Stromal cell of bone marrow (primary cell): Measurements from ENCODE around the gene ABO.
"Not testable (repeated sequence)": the region's sequence is repeated elsewhere in the genome, so short reads cannot be mapped to it uniquely, and the experiment has no call there.

Experiments used
- DNase-seq: peaks from one replicate; pipeline ENCODE4 v3.0.0-alpha.2; 2012; ENCODE audit warnings: low read depth

The ABO gene

GRCh38 chr9:133242991-133243390 is 32.0 kb downstream of the ABO start:
- no peak for DNase-seq

DNA sequence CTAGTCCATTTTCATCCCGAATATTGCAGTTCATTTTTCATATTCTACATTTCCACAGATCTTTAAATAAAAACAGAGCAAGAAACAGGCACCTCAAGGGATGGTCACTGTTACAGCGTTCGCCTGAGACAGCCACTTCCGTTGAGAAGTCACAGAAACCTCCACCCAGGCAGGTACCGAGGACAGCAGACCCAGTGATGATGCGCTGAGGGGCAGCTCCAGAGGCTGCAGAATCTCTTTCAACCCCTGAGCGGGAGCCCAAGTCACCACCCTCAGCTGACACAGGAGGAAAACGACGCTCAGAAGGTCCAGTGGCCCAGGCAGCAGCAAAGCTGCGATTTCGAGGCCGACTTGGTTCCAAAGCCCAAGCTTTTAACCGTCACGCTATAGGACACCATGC is 32.8 kb downstream of the ABO start:
- no peak for DNase-seq

DNA sequence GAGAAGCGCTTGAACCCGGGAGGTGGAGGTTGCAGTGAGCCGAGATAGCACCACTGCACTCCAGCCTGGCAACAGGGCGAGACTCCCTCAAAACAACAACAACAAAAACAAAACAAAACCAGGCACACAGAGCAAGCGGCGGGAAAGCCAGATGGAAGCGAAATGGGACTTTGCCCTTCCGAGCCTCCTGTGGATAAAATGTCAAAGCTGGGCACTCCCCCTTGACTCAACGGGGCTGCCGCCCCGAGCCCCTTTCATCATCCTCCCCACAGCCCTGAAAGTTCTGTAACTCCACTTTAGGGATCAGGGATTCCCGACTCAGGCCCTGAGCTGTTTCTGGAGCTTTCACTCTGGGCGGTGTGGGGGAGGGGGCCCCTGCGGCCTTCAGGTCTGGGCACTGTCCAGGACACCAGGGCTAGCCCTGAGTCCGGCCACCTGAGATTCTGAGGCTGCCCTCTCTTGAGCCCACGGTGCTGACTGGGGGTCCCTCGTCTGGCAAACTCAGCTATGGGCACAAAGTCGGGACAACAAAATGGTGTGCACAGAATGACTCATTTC is 35.4 kb downstream of the ABO start:
- DNase-seq, result no peak

- DNase-seq, result peak; percentile 14
Observed at GRCh38 chr9:133238851-133239532, 36.0 kb downstream of the ABO start.

GRCh38 chr9:133238272-133238850 is 36.6 kb downstream of the ABO start:
- no peak for DNase-seq

GRCh38 chr9:133237035-133237731 is 37.8 kb downstream of the ABO start:
- peak; percentile 62 for DNase-seq

DNA sequence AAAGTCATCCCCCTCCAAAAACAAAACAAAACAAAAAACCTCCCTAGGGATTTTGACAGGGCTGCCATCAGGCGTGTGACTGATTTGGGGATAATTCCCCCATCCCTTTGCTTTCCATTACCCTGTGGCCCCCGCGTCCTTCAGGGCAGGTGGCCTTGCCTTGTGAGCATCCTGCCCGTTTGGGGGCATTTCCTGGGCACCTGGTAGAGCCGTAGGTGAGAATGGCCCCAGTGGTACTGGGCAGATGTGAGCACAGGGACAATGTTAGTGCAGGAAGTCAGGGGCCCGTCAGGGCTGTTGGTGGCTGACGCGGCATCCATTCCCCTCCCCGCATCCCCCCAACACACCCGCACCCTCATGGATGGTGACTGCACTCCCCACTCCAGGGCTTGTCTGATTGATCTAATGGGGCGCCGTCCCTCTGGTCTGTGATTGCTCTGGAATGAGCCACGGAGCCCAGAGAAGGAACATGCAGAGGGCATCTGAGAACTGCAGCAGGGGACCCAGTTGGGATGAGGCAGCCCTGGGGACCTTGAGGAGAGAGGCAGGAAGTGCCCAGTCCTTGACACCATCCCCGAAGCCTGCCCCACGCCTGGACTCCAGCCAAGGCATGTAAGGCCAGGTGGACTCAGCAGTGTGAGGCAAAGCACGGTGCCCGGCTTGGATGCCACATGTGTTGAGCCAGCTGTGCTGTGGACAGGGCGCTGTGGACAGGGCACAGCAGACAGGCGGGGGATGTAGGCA is 38.5 kb downstream of the ABO start:
- not testable (repeated sequence) for DNase-seq

DNA sequence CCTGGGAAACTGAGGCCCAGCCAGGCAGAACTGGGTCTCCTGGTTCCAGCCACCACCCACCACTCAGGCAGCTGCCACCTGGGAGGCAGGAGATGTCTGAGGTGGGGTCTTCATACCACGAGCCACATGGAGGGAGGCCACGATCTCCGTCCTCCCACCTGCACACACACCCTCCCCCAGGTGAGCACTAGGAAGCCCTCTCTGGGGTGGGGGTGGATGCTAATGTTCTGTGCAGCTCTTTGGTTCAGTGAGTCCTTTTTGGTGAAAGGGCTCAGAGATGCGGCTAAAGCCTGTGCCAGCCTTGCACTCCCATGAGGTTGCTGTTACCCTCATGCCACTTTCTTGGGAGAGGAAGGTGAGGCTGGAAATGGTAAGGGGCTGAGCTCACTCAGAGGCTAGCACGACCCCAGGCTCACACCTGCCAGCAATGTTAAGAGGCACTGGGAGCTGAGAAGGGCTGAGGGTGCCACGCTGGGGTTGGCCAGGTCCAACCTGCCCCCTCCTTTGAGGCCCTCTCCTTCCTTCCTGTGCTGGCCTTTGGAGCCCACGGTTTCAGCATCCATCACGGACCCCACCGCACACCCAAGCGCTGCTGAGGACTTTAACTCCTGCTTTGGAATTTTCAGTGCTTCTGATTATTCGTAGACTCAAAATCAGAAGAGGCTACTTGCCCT is 39.3 kb downstream of the ABO start:
- DNase-seq, result no peak

- DNase-seq, result no peak
Observed at GRCh38 chr9:133234577-133235322, 40.3 kb downstream of the ABO start.

DNA sequence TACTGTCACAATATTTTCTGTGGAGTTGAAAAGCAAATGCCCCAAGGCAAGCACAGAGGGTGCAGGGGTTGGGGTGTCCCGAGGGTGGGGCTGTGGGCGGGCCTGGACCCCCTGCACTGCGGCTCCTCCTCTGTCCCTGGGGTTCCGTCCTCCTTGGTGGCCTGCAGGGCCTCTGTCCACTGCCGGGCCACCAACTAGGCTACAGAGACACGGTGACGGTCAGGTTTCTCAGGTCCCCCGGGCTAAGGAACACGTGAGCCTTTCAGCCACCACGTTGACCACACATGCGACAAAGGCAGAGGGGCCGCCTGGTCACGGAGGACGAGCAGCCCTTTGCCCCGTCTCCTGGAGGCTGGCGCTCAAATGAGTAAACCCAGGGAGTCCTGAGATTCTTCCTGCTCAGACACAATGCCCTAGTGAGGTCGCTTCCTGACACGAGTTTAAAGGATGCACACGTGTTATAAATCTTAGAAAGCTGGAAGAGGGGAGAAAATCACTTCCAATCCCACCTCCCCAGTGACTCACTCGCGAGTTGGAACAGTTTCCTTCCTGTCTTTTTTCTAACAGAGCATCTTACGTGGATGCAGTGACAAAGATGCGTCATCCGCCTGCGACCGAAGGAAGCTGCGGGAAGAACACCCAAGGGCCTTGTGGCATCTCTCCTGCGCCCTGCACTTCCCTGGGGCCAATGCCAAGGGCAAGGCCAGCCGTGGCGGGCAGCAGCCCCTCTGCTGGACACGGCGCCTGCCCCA is 41.1 kb downstream of the ABO start:
- DNase-seq, result no peak

DNA sequence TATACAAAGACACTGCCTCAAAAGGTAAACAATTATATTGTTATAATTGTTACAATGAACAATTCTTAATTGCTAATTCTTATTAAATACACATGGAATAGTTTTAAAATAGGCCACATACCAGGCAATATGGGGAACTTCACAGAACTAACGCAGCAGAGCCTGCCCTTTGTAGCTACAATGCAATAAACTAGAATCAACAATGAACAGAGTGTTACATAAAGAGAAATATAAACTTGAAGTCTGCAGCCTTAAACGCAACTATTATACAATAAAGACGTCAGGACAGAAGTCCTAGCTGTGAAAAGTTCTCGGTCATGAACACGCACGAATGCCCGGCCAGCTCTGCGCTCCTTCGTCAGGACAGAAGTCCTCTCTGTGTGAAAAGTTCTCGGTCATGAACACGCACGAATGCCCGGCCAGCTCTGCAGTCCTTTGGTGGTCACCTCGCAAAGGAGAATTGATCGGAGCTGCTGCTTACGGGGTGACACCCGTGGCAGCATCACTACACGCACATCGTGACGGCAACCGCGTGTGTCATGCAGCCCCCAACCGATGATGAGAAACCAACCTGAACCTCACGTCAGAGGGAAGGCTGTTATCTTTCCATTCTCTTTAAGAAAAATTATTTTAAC is 43.0 kb downstream of the ABO start:
- DNase-seq, result not testable (repeated sequence)

DNA sequence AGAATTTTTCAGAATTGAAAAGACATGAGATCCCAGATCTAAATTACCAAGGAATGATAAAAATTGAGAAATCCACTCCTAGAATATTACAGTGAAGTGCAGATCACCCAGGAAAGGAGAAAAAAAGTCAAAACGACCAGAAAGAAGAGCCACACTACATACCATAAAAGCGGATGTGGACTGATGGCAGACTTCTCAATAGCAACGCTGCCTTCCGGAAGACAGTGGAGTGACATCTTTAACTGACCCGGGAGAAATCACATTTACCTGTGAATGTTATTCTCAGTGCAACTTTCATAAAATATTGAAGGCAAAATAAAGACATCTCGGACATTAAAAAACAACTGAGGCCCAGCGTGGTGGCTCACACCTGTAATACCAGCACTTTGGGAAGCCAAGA is 44.5 kb downstream of the ABO start:
- not testable (repeated sequence) for DNase-seq

DNA sequence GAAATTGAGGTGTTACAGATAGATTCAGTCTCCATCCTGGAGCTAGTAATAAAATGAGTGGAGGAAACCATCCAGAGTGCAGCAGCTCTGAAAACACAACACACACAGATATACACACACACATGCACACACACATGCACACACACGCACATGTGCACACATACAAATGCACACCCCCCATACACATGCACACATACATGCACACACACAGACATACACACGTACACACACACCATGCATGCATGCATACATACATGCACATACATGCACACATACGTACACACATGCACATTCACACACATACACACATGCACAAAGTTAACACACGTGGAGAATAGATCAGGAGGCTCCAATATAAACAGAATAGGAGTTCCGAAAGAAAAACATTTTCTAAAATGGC is 44.9 kb downstream of the ABO start:
- DNase-seq, result no peak

GRCh38 chr9:133228474-133229193 is 46.4 kb downstream of the ABO start:
- DNase-seq, result not testable (repeated sequence)

- DNase-seq, result not testable (repeated sequence)
Observed at GRCh38 chr9:133227996-133228395, 47.0 kb downstream of the ABO start.

- no peak for DNase-seq
Observed at GRCh38 chr9:133227242-133227860, 47.6 kb downstream of the ABO start.

- no peak for DNase-seq
Observed at GRCh38 chr9:133226219-133227171, 48.5 kb downstream of the ABO start.
